Caco-2 (cell line): ENCODE data around the gene STPG3. TPM values are rescaled to one million over a fixed set of nuclear protein-coding genes. Genes with fewer than 3 reads are reported as not detected.
A peak's percentile ranks its signal among the peaks of the same experiment; 100 is the strongest.

Experiments used
- BruUV-seq: library from RNA; stranded (reverse); fragments of 400-500 nt; replicated peaks from 2 replicates; lab custom pipeline; 2021; lab: Mats Ljungman, UMichigan
- CTCF ChIA-PET: fragments of 300-600 bp; sonication (Branson Sonifier 250); formaldehyde crosslinking; loops from one replicate; lab custom pipeline; 2022; ENCODE audit warnings: antibody characterized with exemption; lab: Charles Lee
- POLR2A ChIA-PET: fragments of 300-600 bp; sonication (Branson Sonifier 250); formaldehyde crosslinking; loops from one replicate; lab custom pipeline; 2022; ENCODE audit warnings: antibody characterized with exemption; lab: Charles Lee
- DNase-seq, 2 experiments: peaks; one replicate each; pipeline versions ENCODE4 v3.0.0 to v3.0.0-alpha.2; 2020 to 2022
- H3K27me3 ChIP-seq: replicated peaks from 2 replicates; pipeline ENCODE4 v1.6.0; 2011; ENCODE audit warnings: low read length; ENCODE audit not compliant: control insufficient read depth, insufficient read depth
- H3K36me3 ChIP-seq: 2 replicates; pipeline ENCODE4 v1.5.1; 2011; ENCODE audit warnings: low read length; ENCODE audit not compliant: control insufficient read depth, insufficient read depth
- H3K4me1 ChIP-seq: fragments of 250-450 bp; sonication (Bioruptor Pico); 2 replicates; pipeline ENCODE4 v1.5.1; 2020; ENCODE audit warnings: mild to moderate bottlenecking
- H3K4me3 ChIP-seq: 2 replicates; pipeline ENCODE4 v1.5.1; 2011; ENCODE audit warnings: low read depth, mild to moderate bottlenecking, control low read depth, low read length
- H3K9me3 ChIP-seq: fragments of 250-450 bp; sonication (Bioruptor Pico); 2 replicates; pipeline ENCODE4 v1.5.1; 2020; ENCODE audit warnings: mild to moderate bottlenecking, moderate library complexity
- H3K27ac Mint-ChIP-seq: one replicate; pipeline ENCODE4 v1.8.0; 2022; ENCODE audit warnings: mixed read lengths; ENCODE audit not compliant: unreplicated experiment
- H3K27me3 Mint-ChIP-seq: one replicate; pipeline ENCODE4 v1.8.0; 2022; ENCODE audit warnings: mixed read lengths; ENCODE audit not compliant: insufficient read depth, unreplicated experiment
- H3K36me3 Mint-ChIP-seq: one replicate; pipeline ENCODE4 v1.8.0; 2022; ENCODE audit warnings: mild to moderate bottlenecking, mixed read lengths; ENCODE audit not compliant: insufficient read depth, unreplicated experiment
- H3K4me1 Mint-ChIP-seq: one replicate; pipeline ENCODE4 v1.8.0; 2022; ENCODE audit warnings: low read depth, mixed read lengths; ENCODE audit not compliant: unreplicated experiment
- H3K4me3 Mint-ChIP-seq: one replicate; pipeline ENCODE4 v1.8.0; 2022; ENCODE audit warnings: mild to moderate bottlenecking, moderate library complexity, mixed read lengths; ENCODE audit not compliant: unreplicated experiment
- H3K9me3 Mint-ChIP-seq: one replicate; pipeline ENCODE4 v1.8.0; 2022; ENCODE audit warnings: mixed read lengths; ENCODE audit not compliant: unreplicated experiment
- intact Hi-C: fragments of 100-400 bp; cut with micrococcal nuclease; formaldehyde crosslinking; loops from one replicate; pipeline ENCODE4 v1.10.0; 2022; ENCODE audit not compliant: unreplicated experiment
- total RNA-seq: library from RNA; stranded (reverse); gene quantifications from 2 replicates; pipeline ENCODE4 v1.2.3, GENCODE V29; 2022
- TF ChIP-seq, protein P1 (sequence below), 2 experiments: fragments of 200-600 bp in 1 of 2; IDR thresholded peaks; 1 replicate in 1 of 2; 2 replicates in 1 of 2; pipeline versions ENCODE4 v1.5.1 to v1.8.0; 2011 to 2022; ENCODE audit warnings: antibody characterized with exemption in 1 of 2, control low read depth in 1 of 2, inconsistent platforms in 1 of 2, low read depth in 1 of 2, low read length in 1 of 2, mild to moderate bottlenecking in 1 of 2, moderate library complexity in 1 of 2; ENCODE audit not compliant: insufficient read depth in 1 of 2, severe bottlenecking in 1 of 2, unreplicated experiment in 1 of 2

Gene STPG3
- total RNA-seq, 1 experiment from 2014 or later = not detected

- Mint-ChIP-seq H3K27ac (no peak overlapping the region), H3K4me1 (peaks cover 7% of the 10 kb centered on the region), H3K27me3 (no peaks in the 10 kb centered on the region), H3K9me3 (no peaks in the 10 kb centered on the region), H3K4me3 (peak overlapping the region; percentile 93), H3K36me3 (peaks cover 50% of the 10 kb centered on the region)
- Histone ChIP-seq H3K27me3 (no peaks in the 10 kb centered on the region), H3K36me3 (peaks cover 2% of the 10 kb centered on the region), H3K9me3 (no peaks in the 10 kb centered on the region), H3K4me3 (peak overlapping the region; percentile 78), H3K4me1 (peaks cover 23% of the 10 kb centered on the region)
- DNase-seq = peak in 1 of 2 experiments; percentile 76
- no TSS peak for BruUV-seq
- CTCF ChIA-PET = interaction anchor here (1.2 to 3.3 kb wide), 3 partner anchors 19 to 167 kb away, joined by 4 to 24 read pairs (median 5); partner anchors contain the start of genes EXD3 and NOXA1
- intact Hi-C loops = loop anchor here (1.0 kb wide), 1 partner anchor 14 kb away; the partner anchor contains the start of gene TUBB4B
- POLR2A ChIA-PET = interaction anchor here (1.0 to 4.4 kb wide), 4 partner anchors 15 to 167 kb away, joined by 3 to 39 read pairs (median 8); partner anchors contain the start of genes EXD3, NOXA1 and TUBB4B
- TF ChIP-seq, protein P1, sequence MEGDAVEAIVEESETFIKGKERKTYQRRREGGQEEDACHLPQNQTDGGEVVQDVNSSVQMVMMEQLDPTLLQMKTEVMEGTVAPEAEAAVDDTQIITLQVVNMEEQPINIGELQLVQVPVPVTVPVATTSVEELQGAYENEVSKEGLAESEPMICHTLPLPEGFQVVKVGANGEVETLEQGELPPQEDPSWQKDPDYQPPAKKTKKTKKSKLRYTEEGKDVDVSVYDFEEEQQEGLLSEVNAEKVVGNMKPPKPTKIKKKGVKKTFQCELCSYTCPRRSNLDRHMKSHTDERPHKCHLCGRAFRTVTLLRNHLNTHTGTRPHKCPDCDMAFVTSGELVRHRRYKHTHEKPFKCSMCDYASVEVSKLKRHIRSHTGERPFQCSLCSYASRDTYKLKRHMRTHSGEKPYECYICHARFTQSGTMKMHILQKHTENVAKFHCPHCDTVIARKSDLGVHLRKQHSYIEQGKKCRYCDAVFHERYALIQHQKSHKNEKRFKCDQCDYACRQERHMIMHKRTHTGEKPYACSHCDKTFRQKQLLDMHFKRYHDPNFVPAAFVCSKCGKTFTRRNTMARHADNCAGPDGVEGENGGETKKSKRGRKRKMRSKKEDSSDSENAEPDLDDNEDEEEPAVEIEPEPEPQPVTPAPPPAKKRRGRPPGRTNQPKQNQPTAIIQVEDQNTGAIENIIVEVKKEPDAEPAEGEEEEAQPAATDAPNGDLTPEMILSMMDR (IDR thresholded peaks at IDR 0.05; ENCODE audit: insufficient read depth in 1 of 2, low read depth in 1 of 2, low read length in 1 of 2, severe bottlenecking in 1 of 2, unreplicated experiment in 1 of 2) = no peak
These were observed 4.5 kb downstream of the STPG3 start for GRCh38 chr9:137255448-137256114.

DNA sequence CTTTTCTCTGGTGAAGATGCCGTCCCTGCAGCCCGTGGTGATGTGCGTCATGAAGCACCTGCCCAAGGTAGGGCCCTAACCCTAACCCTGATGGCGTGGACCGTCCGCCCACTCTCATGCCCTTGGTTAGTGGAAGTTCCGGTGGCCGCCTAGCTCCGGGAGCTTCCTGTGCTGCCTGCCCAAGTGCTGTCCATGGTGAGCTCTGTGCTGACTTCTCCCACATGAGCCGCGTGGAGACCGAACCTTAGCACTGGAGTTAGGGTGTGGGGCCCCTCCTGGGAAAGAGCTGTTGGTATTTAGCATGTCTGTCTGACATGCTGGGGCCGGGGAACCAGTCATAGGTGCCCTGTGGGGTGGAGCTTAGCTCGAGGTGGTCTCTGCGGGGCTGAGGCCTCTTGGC, 5.3 kb downstream of the STPG3 start:
- Mint-ChIP-seq H3K4me1 (peaks cover 7% of the 10 kb centered on the region), H3K36me3 (peaks cover 50% of the 10 kb centered on the region), H3K4me3 (peak overlapping the region; percentile 93), H3K27ac (no peak overlapping the region), H3K9me3 (no peaks in the 10 kb centered on the region), H3K27me3 (no peaks in the 10 kb centered on the region)
- Histone ChIP-seq H3K27me3 (no peaks in the 10 kb centered on the region), H3K9me3 (no peaks in the 10 kb centered on the region), H3K36me3 (peaks cover 2% of the 10 kb centered on the region), H3K4me3 (peak overlapping the region; percentile 78), H3K4me1 (peaks cover 23% of the 10 kb centered on the region)
- DNase-seq = no peak
- intact Hi-C loops = no loop called here
- no TSS peak for BruUV-seq
- CTCF ChIA-PET = interaction anchor here (1.2 kb wide), 1 partner anchor 20 kb away, joined by 4 read pairs; no protein-coding TSS in a partner anchor
- TF ChIP-seq, protein P1 (IDR thresholded peaks at IDR 0.05; ENCODE audit: insufficient read depth in 1 of 2, low read depth in 1 of 2, low read length in 1 of 2, severe bottlenecking in 1 of 2, unreplicated experiment in 1 of 2) = no peak
- POLR2A ChIA-PET = interaction anchor here (4.4 kb wide), 1 partner anchor 16 kb away, joined by 39 read pairs; the partner anchor contains the start of gene TUBB4B

DNA sequence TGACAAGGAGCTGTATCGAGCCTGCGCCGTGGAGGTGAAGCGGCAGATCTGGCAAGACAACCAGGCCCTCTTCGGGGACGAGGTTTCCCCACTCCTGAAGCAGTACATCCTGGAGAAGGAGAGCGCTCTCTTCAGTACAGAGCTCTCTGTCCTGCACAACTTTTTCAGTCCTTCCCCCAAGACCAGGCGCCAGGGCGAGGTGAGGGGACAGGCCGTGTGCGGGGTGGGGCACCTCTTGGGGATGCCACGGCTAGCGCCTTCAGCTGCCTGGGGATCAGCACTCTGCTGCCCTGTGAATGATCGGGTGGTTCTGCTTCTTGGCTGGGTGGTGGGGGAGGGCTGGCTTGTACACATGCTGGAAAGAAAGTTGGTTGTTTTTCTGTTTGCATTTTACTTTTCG, 5.8 kb downstream of the STPG3 start:
- TSS peak; percentile 29 for BruUV-seq
- H3K4me1 Mint-ChIP-seq = peaks cover 7% of the 10 kb centered on the region
- no peaks in the 10 kb centered on the region for H3K9me3 ChIP-seq
- CTCF ChIA-PET = interaction anchor here (1.2 kb wide), 1 partner anchor 20 kb away, joined by 4 read pairs; no protein-coding TSS in a partner anchor
- no peak overlapping the region for H3K4me3 Mint-ChIP-seq
- intact Hi-C loops = no loop called here
- H3K9me3 Mint-ChIP-seq = no peaks in the 10 kb centered on the region
- 0 out of 2 replicates have a peak overlapping the region, but pooled peaks have one; percentile 1 for H3K4me3 ChIP-seq
- POLR2A ChIA-PET = interaction anchor here (4.4 kb wide), 1 partner anchor 16 kb away, joined by 39 read pairs; the partner anchor contains the start of gene TUBB4B
- peaks cover 23% of the 10 kb centered on the region for H3K4me1 ChIP-seq
- H3K36me3 ChIP-seq = peaks cover 2% of the 10 kb centered on the region
- DNase-seq = no peak
- no peaks in the 10 kb centered on the region for H3K27me3 Mint-ChIP-seq
- H3K27me3 ChIP-seq = no peaks in the 10 kb centered on the region
- TF ChIP-seq, protein P1 (IDR thresholded peaks at IDR 0.05; ENCODE audit: insufficient read depth in 1 of 2, low read depth in 1 of 2, low read length in 1 of 2, severe bottlenecking in 1 of 2, unreplicated experiment in 1 of 2) = no peak
- peaks cover 55% of the 10 kb centered on the region for H3K36me3 Mint-ChIP-seq
- H3K27ac Mint-ChIP-seq = no peak overlapping the region
